WTC11 (cell line): ENCODE results near the gene FANCI. TPM values are rescaled to one million over a fixed set of nuclear protein-coding genes. Genes with fewer than 3 reads are reported as not detected.

Experiments
- ATAC-seq: fragments of 200-7000 bp; cut with Tn5 transposase; 2 replicates; pipeline ENCODE4 v1.10.0; 2021; ENCODE audit warnings: mild to moderate bottlenecking, moderate library complexity
- CTCF ChIA-PET: fragments of 300-600 bp; sonication (Branson Sonifier 250); formaldehyde crosslinking; loops from one replicate; lab custom pipeline; 2021; ENCODE audit warnings: antibody characterized with exemption; lab: Charles Lee
- POLR2A ChIA-PET: fragments of 350-600 bp; sonication (Branson Sonifier 250); formaldehyde crosslinking; loops from one replicate; lab custom pipeline; 2021; ENCODE audit warnings: antibody characterized with exemption; lab: Charles Lee
- DNase-seq: peaks from one replicate; pipeline ENCODE4 v3.0.0; 2021; ENCODE audit warnings: low spot score
- H3K27ac Mint-ChIP-seq: 2 replicates; pipeline ENCODE4 v1.8.0; 2021; ENCODE audit warnings: mixed read lengths
- H3K27me3 Mint-ChIP-seq: 2 replicates; pipeline ENCODE4 v1.8.0; 2021; ENCODE audit warnings: low read depth, mild to moderate bottlenecking, moderate library complexity, mixed read lengths
- H3K36me3 Mint-ChIP-seq: 2 replicates; pipeline ENCODE4 v1.8.0; 2021; ENCODE audit warnings: mixed read lengths
- H3K4me1 Mint-ChIP-seq: 2 replicates; pipeline ENCODE4 v1.8.0; 2022; ENCODE audit warnings: mixed read lengths
- H3K4me3 Mint-ChIP-seq: 2 replicates; pipeline ENCODE4 v1.8.0; 2021; ENCODE audit warnings: mild to moderate bottlenecking, moderate library complexity, mixed read lengths
- H3K9me3 Mint-ChIP-seq: 2 replicates; pipeline ENCODE4 v1.8.0; 2021; ENCODE audit warnings: mixed read lengths
- ATF1 ChIP-seq: sonication (generic); formaldehyde crosslinking; IDR thresholded peaks from 2 replicates; pipeline ENCODE4 v1.8.1; 2023; ENCODE audit warnings: mild to moderate bottlenecking, moderate library complexity, missing genetic modification reagents
- CREB1 ChIP-seq: sonication (generic); formaldehyde crosslinking; IDR thresholded peaks from 2 replicates; pipeline ENCODE4 v1.8.0; 2023; ENCODE audit warnings: mild to moderate bottlenecking, missing genetic modification reagents
- CREM ChIP-seq: sonication (generic); formaldehyde crosslinking; IDR thresholded peaks from 2 replicates; pipeline ENCODE4 v1.8.1; 2022; ENCODE audit warnings: mild to moderate bottlenecking, missing genetic modification reagents, moderate library complexity
- ELF4 ChIP-seq: sonication (generic); formaldehyde crosslinking; IDR thresholded peaks from 2 replicates; pipeline ENCODE4 v1.8.1; 2022; ENCODE audit warnings: low read depth, mild to moderate bottlenecking, moderate library complexity, missing genetic modification reagents
- ETV6 ChIP-seq: sonication (generic); formaldehyde crosslinking; IDR thresholded peaks from 2 replicates; pipeline ENCODE4 v1.8.1; 2022; ENCODE audit warnings: mild to moderate bottlenecking, missing genetic modification reagents
- GRHL2 ChIP-seq: fragments of 250-450 bp; sonication (Bioruptor Pico); IDR thresholded peaks from 2 replicates; pipeline ENCODE4 v1.8.0; 2022; ENCODE audit warnings: mild to moderate bottlenecking, moderate library complexity; ENCODE audit not compliant: insufficient replicate concordance, severe bottlenecking
- IRF2 ChIP-seq: sonication (generic); formaldehyde crosslinking; IDR thresholded peaks from 2 replicates; pipeline ENCODE4 v1.8.0; 2022; ENCODE audit warnings: low read depth, missing genetic modification reagents, borderline replicate concordance
- MYBL2 ChIP-seq: sonication (generic); formaldehyde crosslinking; IDR thresholded peaks from 2 replicates; pipeline ENCODE4 v1.8.1; 2023; ENCODE audit warnings: mild to moderate bottlenecking, moderate library complexity, missing genetic modification reagents
- NFATC4 ChIP-seq: fragments of 250-450 bp; sonication (Bioruptor Pico); IDR thresholded peaks from 2 replicates; pipeline ENCODE4 v1.9.0; 2021; ENCODE audit warnings: mild to moderate bottlenecking
- PRDM15 ChIP-seq: sonication (generic); formaldehyde crosslinking; IDR thresholded peaks from 2 replicates; pipeline ENCODE4 v1.8.0; 2022; ENCODE audit warnings: missing genetic modification reagents
- SOX15 ChIP-seq: fragments of 250-450 bp; sonication (Bioruptor Pico); IDR thresholded peaks from 2 replicates; pipeline ENCODE4 v1.9.0; 2021; ENCODE audit warnings: mild to moderate bottlenecking
- SP1 ChIP-seq: sonication (generic); formaldehyde crosslinking; conservative IDR thresholded peaks from 2 replicates; pipeline ENCODE4 v1.8.1; 2022; ENCODE audit warnings: missing genetic modification reagents
- TCF7 ChIP-seq: sonication (generic); formaldehyde crosslinking; IDR thresholded peaks from 2 replicates; pipeline ENCODE4 v1.8.0; 2022; ENCODE audit warnings: mild to moderate bottlenecking, low read depth, missing genetic modification reagents, moderate library complexity
- TEAD1 ChIP-seq: sonication (generic); formaldehyde crosslinking; IDR thresholded peaks from 2 replicates; pipeline ENCODE4 v1.8.0; 2022; ENCODE audit warnings: mild to moderate bottlenecking, missing genetic modification reagents
- ZNF396 ChIP-seq: fragments of 250-450 bp; sonication (Bioruptor Pico); IDR thresholded peaks from 2 replicates; pipeline ENCODE4 v1.8.0; 2021; ENCODE audit warnings: mild to moderate bottlenecking, moderate library complexity, borderline replicate concordance
- ZNF416 ChIP-seq: fragments of 250-450 bp; sonication (Bioruptor Pico); IDR thresholded peaks from 2 replicates; pipeline ENCODE4 v1.9.0; 2021; ENCODE audit warnings: mild to moderate bottlenecking, inconsistent platforms
- ZNF671 ChIP-seq: fragments of 250-450 bp; sonication (Bioruptor Pico); IDR thresholded peaks from 2 replicates; pipeline ENCODE4 v1.8.0; 2021; ENCODE audit warnings: mild to moderate bottlenecking
- total RNA-seq: library from RNA; stranded (reverse); gene quantifications from 3 replicates; pipeline ENCODE4 v1.2.3, GENCODE V29; 2021
- TF ChIP-seq, protein P1 (sequence below): sonication (generic); formaldehyde crosslinking; IDR thresholded peaks from 2 replicates; pipeline ENCODE4 v1.8.0; 2022; ENCODE audit warnings: mild to moderate bottlenecking, missing genetic modification reagents
- TF ChIP-seq, protein P2 (sequence below): fragments of 250-450 bp; sonication (Bioruptor Pico); IDR thresholded peaks from 2 replicates; pipeline ENCODE4 v1.9.0; 2021; ENCODE audit warnings: moderate library complexity, mild to moderate bottlenecking, inconsistent platforms, borderline replicate concordance
- TF ChIP-seq, protein P3 (sequence below): sonication (generic); formaldehyde crosslinking; IDR thresholded peaks from 2 replicates; pipeline ENCODE4 v1.8.0; 2023; ENCODE audit warnings: missing genetic modification reagents
- TF ChIP-seq, protein P4 (sequence below): fragments of 250-450 bp; sonication (Bioruptor Pico); IDR thresholded peaks from 2 replicates; pipeline ENCODE4 v1.9.0; 2021; ENCODE audit warnings: mild to moderate bottlenecking
- TF ChIP-seq, protein P5 (sequence below): sonication (generic); formaldehyde crosslinking; IDR thresholded peaks from 2 replicates; pipeline ENCODE4 v1.8.0; 2023; ENCODE audit warnings: mild to moderate bottlenecking, missing genetic modification reagents

Gene FANCI
- total RNA-seq, 1 experiment from 2014 or later = 108 TPM

DNA sequence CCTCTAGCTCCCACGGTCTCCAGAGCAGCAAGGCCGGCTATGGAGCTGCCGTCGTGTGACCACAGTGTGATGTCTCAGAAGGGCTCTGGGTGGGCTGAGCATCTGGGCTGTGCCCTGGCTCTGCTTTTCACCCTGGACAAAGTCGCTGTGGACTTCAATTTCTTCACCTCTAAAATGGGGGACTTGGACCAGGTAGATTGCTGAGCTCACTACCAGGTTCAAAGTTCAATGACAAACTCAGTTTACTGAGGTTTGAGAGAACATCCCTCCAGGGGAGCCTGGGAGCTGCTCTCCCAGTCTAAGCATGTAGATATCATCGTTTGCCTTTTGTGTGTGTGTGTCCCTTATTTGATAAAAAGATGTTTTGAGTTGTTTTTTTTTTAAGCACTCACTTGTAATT lies 47.5 kb upstream of the FANCI start:
- TF ChIP-seq ETV6 = no peak
- no peak for TF ChIP-seq NFATC4
- TF ChIP-seq CREM (CRISPR knock-in tag) = no peak
- no peak for TF ChIP-seq MYBL2 (CRISPR knock-in tag)
- TF ChIP-seq TEAD1 (CRISPR knock-in tag) = no peak
- no peak for TF ChIP-seq ATF1 (CRISPR knock-in tag)
- TF ChIP-seq TCF7 (CRISPR knock-in tag) = no peak
- TF ChIP-seq, protein P1, sequence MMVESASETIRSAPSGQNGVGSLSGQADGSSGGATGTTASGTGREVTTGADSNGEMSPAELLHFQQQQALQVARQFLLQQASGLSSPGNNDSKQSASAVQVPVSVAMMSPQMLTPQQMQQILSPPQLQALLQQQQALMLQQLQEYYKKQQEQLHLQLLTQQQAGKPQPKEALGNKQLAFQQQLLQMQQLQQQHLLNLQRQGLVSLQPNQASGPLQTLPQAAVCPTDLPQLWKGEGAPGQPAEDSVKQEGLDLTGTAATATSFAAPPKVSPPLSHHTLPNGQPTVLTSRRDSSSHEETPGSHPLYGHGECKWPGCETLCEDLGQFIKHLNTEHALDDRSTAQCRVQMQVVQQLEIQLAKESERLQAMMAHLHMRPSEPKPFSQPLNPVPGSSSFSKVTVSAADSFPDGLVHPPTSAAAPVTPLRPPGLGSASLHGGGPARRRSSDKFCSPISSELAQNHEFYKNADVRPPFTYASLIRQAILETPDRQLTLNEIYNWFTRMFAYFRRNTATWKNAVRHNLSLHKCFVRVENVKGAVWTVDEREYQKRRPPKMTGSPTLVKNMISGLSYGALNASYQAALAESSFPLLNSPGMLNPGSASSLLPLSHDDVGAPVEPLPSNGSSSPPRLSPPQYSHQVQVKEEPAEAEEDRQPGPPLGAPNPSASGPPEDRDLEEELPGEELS (CRISPR knock-in tag) = no peak
- TF ChIP-seq, protein P2, sequence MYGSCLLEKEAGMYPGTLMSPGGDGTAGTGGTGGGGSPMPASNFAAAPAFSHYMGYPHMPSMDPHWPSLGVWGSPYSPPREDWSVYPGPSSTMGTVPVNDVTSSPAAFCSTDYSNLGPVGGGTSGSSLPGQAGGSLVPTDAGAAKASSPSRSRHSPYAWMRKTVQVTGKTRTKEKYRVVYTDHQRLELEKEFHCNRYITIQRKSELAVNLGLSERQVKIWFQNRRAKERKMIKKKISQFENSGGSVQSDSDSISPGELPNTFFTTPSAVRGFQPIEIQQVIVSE = no peak
- no peak for TF ChIP-seq ZNF671
- no peak for TF ChIP-seq GRHL2 (CRISPR knock-in tag)
- TF ChIP-seq, protein P3, sequence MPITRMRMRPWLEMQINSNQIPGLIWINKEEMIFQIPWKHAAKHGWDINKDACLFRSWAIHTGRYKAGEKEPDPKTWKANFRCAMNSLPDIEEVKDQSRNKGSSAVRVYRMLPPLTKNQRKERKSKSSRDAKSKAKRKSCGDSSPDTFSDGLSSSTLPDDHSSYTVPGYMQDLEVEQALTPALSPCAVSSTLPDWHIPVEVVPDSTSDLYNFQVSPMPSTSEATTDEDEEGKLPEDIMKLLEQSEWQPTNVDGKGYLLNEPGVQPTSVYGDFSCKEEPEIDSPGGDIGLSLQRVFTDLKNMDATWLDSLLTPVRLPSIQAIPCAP (CRISPR knock-in tag) = no peak
- no peak for TF ChIP-seq ZNF416
- POLR2A ChIA-PET = no interaction called here
- no peak for DNase-seq
- Mint-ChIP-seq H3K4me3 (no peak overlapping the region), H3K9me3 (no peaks in the 10 kb centered on the region), H3K27ac (no peak overlapping the region), H3K27me3 (no peaks in the 10 kb centered on the region), H3K4me1 (peaks cover 50% of the 10 kb centered on the region), H3K36me3 (peaks cover 8% of the 10 kb centered on the region; the same call in 1 of the 2 replicates)
- CTCF ChIA-PET = interaction anchor here (1.0 to 4.0 kb wide), 5 partner anchors 11 to 317 kb away, joined by 3 to 35 read pairs (median 12); no protein-coding TSS in a partner anchor
- ATAC-seq = no peak

- ChIA-PET CTCF (interaction anchor here (0.6 to 4.0 kb wide), 9 partner anchors 9 to 292 kb away, joined by 3 to 35 read pairs (median 6); partner anchors contain the start of genes ABHD2 and FANCI), POLR2A (no interaction called here)
- Mint-ChIP-seq H3K9me3 (no peaks in the 10 kb centered on the region), H3K4me1 (peaks cover 58% of the 10 kb centered on the region), H3K27ac (peak overlapping the region; percentile 85), H3K4me3 (no peak overlapping the region; the same call in 1 of the 2 replicates), H3K36me3 (peaks cover 8% of the 10 kb centered on the region; the same call in 1 of the 2 replicates), H3K27me3 (no peaks in the 10 kb centered on the region)
- ATAC-seq (no peak), DNase-seq (no peak)
- TF ChIP-seq ATF1 (CRISPR knock-in tag) (no peak), PRDM15 (CRISPR knock-in tag) (no peak), IRF2 (CRISPR knock-in tag) (no peak), CREB1 (CRISPR knock-in tag) (no peak), ZNF396 (no peak), ELF4 (CRISPR knock-in tag) (no peak), SOX15 (no peak), SP1 (CRISPR knock-in tag) (no peak)
- TF ChIP-seq, protein P4, sequence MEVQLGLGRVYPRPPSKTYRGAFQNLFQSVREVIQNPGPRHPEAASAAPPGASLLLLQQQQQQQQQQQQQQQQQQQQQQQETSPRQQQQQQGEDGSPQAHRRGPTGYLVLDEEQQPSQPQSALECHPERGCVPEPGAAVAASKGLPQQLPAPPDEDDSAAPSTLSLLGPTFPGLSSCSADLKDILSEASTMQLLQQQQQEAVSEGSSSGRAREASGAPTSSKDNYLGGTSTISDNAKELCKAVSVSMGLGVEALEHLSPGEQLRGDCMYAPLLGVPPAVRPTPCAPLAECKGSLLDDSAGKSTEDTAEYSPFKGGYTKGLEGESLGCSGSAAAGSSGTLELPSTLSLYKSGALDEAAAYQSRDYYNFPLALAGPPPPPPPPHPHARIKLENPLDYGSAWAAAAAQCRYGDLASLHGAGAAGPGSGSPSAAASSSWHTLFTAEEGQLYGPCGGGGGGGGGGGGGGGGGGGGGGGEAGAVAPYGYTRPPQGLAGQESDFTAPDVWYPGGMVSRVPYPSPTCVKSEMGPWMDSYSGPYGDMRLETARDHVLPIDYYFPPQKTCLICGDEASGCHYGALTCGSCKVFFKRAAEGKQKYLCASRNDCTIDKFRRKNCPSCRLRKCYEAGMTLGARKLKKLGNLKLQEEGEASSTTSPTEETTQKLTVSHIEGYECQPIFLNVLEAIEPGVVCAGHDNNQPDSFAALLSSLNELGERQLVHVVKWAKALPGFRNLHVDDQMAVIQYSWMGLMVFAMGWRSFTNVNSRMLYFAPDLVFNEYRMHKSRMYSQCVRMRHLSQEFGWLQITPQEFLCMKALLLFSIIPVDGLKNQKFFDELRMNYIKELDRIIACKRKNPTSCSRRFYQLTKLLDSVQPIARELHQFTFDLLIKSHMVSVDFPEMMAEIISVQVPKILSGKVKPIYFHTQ (CRISPR knock-in tag) = no peak
- TF ChIP-seq, protein P5, sequence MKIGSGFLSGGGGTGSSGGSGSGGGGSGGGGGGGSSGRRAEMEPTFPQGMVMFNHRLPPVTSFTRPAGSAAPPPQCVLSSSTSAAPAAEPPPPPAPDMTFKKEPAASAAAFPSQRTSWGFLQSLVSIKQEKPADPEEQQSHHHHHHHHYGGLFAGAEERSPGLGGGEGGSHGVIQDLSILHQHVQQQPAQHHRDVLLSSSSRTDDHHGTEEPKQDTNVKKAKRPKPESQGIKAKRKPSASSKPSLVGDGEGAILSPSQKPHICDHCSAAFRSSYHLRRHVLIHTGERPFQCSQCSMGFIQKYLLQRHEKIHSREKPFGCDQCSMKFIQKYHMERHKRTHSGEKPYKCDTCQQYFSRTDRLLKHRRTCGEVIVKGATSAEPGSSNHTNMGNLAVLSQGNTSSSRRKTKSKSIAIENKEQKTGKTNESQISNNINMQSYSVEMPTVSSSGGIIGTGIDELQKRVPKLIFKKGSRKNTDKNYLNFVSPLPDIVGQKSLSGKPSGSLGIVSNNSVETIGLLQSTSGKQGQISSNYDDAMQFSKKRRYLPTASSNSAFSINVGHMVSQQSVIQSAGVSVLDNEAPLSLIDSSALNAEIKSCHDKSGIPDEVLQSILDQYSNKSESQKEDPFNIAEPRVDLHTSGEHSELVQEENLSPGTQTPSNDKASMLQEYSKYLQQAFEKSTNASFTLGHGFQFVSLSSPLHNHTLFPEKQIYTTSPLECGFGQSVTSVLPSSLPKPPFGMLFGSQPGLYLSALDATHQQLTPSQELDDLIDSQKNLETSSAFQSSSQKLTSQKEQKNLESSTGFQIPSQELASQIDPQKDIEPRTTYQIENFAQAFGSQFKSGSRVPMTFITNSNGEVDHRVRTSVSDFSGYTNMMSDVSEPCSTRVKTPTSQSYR (CRISPR knock-in tag) = no peak
Measured at GRCh38 chr15:89196994-89197393, 46.8 kb upstream of the FANCI start.
